Vagina (tissue), 2 donors: ENCODE results near the gene PPFIA1.

Source experiments
- POLR2A ChIP-seq, 2 donors: fragments of 450-650 bp; IDR thresholded peaks; one replicate each; pipeline ENCODE4 v1.6.1; 2017; ENCODE audit warnings: antibody characterized with exemption in 2 of 2, mild to moderate bottlenecking in 2 of 2, moderate library complexity in 2 of 2
- POLR2AphosphoS5 ChIP-seq, 2 donors: sonication (generic); formaldehyde crosslinking; IDR thresholded peaks; one replicate each; pipeline ENCODE4 v1.9.0; 2017; ENCODE audit warnings: antibody characterized with exemption in 2 of 2, mild to moderate bottlenecking in 2 of 2, low read depth in 1 of 2; ENCODE audit not compliant: insufficient read depth in 1 of 2
- TF ChIP-seq, protein P1 (sequence below), 3 experiments: fragments of 450-650 bp in 2 of 3; fragments of 200-600 bp in 1 of 3; sonication (generic) in 1 of 3; IDR thresholded peaks; one replicate each; pipeline ENCODE4 v1.5.1; 2017 to 2019; ENCODE audit warnings: antibody characterized with exemption in 3 of 3, mild to moderate bottlenecking in 2 of 3, moderate library complexity in 2 of 3

DNA sequence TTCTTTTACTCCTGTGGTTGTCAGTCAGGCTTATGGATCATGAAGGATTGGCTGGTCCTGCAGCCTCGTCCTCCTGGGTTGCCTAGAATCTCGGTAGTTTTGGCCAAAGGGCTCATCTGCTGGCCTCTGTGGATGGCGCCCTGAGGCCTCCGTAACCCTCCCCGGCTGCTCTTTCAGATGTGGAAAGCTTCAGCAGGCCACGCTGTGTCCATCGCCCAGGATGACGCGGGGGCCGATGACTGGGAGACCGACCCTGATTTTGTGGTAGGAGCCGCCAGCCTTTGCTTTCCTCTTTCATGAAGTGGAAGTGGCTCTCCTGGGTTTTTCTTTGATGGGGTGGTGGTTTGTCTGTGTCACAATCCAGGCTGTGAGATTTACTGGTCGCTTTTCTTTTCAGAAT lies 136.6 kb downstream of the PPFIA1 start:
- TF ChIP-seq, protein P1, sequence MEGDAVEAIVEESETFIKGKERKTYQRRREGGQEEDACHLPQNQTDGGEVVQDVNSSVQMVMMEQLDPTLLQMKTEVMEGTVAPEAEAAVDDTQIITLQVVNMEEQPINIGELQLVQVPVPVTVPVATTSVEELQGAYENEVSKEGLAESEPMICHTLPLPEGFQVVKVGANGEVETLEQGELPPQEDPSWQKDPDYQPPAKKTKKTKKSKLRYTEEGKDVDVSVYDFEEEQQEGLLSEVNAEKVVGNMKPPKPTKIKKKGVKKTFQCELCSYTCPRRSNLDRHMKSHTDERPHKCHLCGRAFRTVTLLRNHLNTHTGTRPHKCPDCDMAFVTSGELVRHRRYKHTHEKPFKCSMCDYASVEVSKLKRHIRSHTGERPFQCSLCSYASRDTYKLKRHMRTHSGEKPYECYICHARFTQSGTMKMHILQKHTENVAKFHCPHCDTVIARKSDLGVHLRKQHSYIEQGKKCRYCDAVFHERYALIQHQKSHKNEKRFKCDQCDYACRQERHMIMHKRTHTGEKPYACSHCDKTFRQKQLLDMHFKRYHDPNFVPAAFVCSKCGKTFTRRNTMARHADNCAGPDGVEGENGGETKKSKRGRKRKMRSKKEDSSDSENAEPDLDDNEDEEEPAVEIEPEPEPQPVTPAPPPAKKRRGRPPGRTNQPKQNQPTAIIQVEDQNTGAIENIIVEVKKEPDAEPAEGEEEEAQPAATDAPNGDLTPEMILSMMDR (IDR thresholded peaks at IDR 0.05), result no peak
- TF ChIP-seq POLR2A (IDR thresholded peaks at IDR 0.05), result no peak
- no peak for TF ChIP-seq POLR2AphosphoS5 (IDR thresholded peaks at IDR 0.05; ENCODE audit: insufficient read depth in 1 of 2, low read depth in 1 of 2)
